ENCODE results near the gene RBM34.

RBM34 gene

GRCh38 chr1:235127732-235128455, 33.2 kb downstream of the RBM34 start:
- H3K27ac ChIP-seq (ENCODE audit: low read depth, low read length): peak overlapping the region; percentile 65
- TF ChIP-seq CTCF (IDR thresholded peaks at IDR 0.05; ENCODE audit: low read depth, low read length, poor library complexity, severe bottlenecking): no peak
- H3K4me3 ChIP-seq (ENCODE audit: low read length): peak overlapping the region; percentile 93
- peaks cover 60% of the 10 kb centered on the region for H3K79me2 ChIP-seq (ENCODE audit: control insufficient read depth, low read length)
- H3K36me3 ChIP-seq (ENCODE audit: control insufficient read depth, low read length): peaks cover 71% of the 10 kb centered on the region
- peaks cover 14% of the 10 kb centered on the region for H3F3A ChIP-seq (ENCODE audit: control insufficient read depth, insufficient read depth)
- peak overlapping the region; percentile 72 for H3K4me2 ChIP-seq (ENCODE audit: low read length)
- no peaks in the 10 kb centered on the region for H3K9me2 ChIP-seq (replicated peaks; ENCODE audit: control insufficient read depth, low read length)
- H3K27me3 ChIP-seq (ENCODE audit: control insufficient read depth, low read length): no peaks in the 10 kb centered on the region
- peaks cover 28% of the 10 kb centered on the region for H4K20me1 ChIP-seq (ENCODE audit: control insufficient read depth, insufficient read depth, low read depth, low read length)
- peaks cover 32% of the 10 kb centered on the region for H3K4me1 ChIP-seq (ENCODE audit: control insufficient read depth, low read length)
- no peaks in the 10 kb centered on the region for H3K9me3 ChIP-seq (ENCODE audit: control insufficient read depth, insufficient read depth, low read length)

- no peaks in the 10 kb centered on the region for H3K9me2 ChIP-seq (replicated peaks; ENCODE audit: control insufficient read depth, low read length)
- H3K4me1 ChIP-seq (ENCODE audit: control insufficient read depth, low read length): peaks cover 38% of the 10 kb centered on the region
- peak overlapping the region; percentile 72 for H3K4me2 ChIP-seq (ENCODE audit: low read length)
- peaks cover 35% of the 10 kb centered on the region for H4K20me1 ChIP-seq (ENCODE audit: control insufficient read depth, insufficient read depth, low read depth, low read length)
- no peaks in the 10 kb centered on the region for H3K9me3 ChIP-seq (ENCODE audit: control insufficient read depth, insufficient read depth, low read length)
- H3K27me3 ChIP-seq (ENCODE audit: control insufficient read depth, low read length): no peaks in the 10 kb centered on the region
- no peak for TF ChIP-seq CTCF (IDR thresholded peaks at IDR 0.05; ENCODE audit: low read depth, low read length, poor library complexity, severe bottlenecking)
- TF ChIP-seq EZH2phosphoT487 (IDR thresholded peaks at IDR 0.05; ENCODE audit: borderline replicate concordance, low read length): no peak
- H3K79me2 ChIP-seq (ENCODE audit: control insufficient read depth, low read length): peaks cover 67% of the 10 kb centered on the region
- peak overlapping the region; percentile 93 for H3K4me3 ChIP-seq (ENCODE audit: low read length)
- H3K36me3 ChIP-seq (ENCODE audit: control insufficient read depth, low read length): peaks cover 73% of the 10 kb centered on the region
- no peak overlapping the region for H3K27ac ChIP-seq (ENCODE audit: low read depth, low read length)
- H3F3A ChIP-seq (ENCODE audit: control insufficient read depth, insufficient read depth): peaks cover 14% of the 10 kb centered on the region
Observed at GRCh38 chr1:235127203-235127602, 33.8 kb downstream of the RBM34 start.

GRCh38 chr1:235124665-235125064, 36.4 kb downstream of the RBM34 start:
- no peak for TF ChIP-seq CTCF (IDR thresholded peaks at IDR 0.05; ENCODE audit: low read depth, low read length, poor library complexity, severe bottlenecking)
- TF ChIP-seq EZH2phosphoT487 (IDR thresholded peaks at IDR 0.05; ENCODE audit: borderline replicate concordance, low read length): no peak
- Histone ChIP-seq H4K20me1 (ENCODE audit: control insufficient read depth, insufficient read depth, low read depth, low read length) (peaks cover 48% of the 10 kb centered on the region), H3K79me2 (ENCODE audit: control insufficient read depth, low read length) (peaks cover 93% of the 10 kb centered on the region), H3F3A (ENCODE audit: control insufficient read depth, insufficient read depth) (peaks cover 12% of the 10 kb centered on the region; the same call in 1 of the 2 replicates), H3K9me3 (ENCODE audit: control insufficient read depth, insufficient read depth, low read length) (no peaks in the 10 kb centered on the region), H3K27ac (ENCODE audit: low read depth, low read length) (no peak overlapping the region), H3K27me3 (ENCODE audit: control insufficient read depth, low read length) (no peaks in the 10 kb centered on the region), H3K4me3 (ENCODE audit: low read length) (no peak overlapping the region), H3K9me2 (replicated peaks; ENCODE audit: control insufficient read depth, low read length) (no peaks in the 10 kb centered on the region), H3K36me3 (ENCODE audit: control insufficient read depth, low read length) (peaks cover 86% of the 10 kb centered on the region), H3K4me1 (ENCODE audit: control insufficient read depth, low read length) (peaks cover 38% of the 10 kb centered on the region), H3K4me2 (ENCODE audit: low read length) (peak overlapping the region; percentile 21; the same call in 1 of the 2 replicates)

Data from DOHH2 (cell line).